K562 (cell line): Measurements from ENCODE around the gene MAP3K4. TPM values are rescaled to one million over a fixed set of nuclear protein-coding genes. Genes with fewer than 3 reads are reported as not detected.

ENCODE experiments used
- ATAC-seq: fragments of 200-7000 bp; cut with Tn5 transposase; 3 replicates; pipeline ENCODE4 v1.9.1; 2020; ENCODE audit warnings: moderate library complexity
- BruUV-seq: library from RNA; stranded (reverse); fragments of 400-500 nt; replicated peaks from 2 replicates; lab custom pipeline; 2021; lab: Mats Ljungman, UMichigan
- CTCF ChIA-PET: fragments of 300-600 bp; formaldehyde crosslinking; extraction: SDS; loops from one replicate; lab custom pipeline; 2021; ENCODE audit warnings: low intra/inter-chr PET ratio; lab: Yijun Ruan, JAX
- POLR2A ChIA-PET: fragments of 300-600, 350-650 bp; sonication (Branson Sonifier 250); formaldehyde crosslinking; extraction: SDS; loops from one replicate; lab custom pipeline; 2021; ENCODE audit warnings: antibody characterized with exemption, inconsistent platforms; lab: Yijun Ruan, JAX
- DNase-seq, 4 experiments: peaks; one replicate each; pipeline versions ENCODE4 v3.0.0 to v3.0.0-alpha.2; 2011 to 2018; ENCODE audit warnings: low spot score in 3 of 4, mixed read lengths in 3 of 4; ENCODE audit errors: extremely low read depth in 1 of 4
- FAIRE-seq: peaks from 2 replicates; lab custom pipeline; 2011; peaks lifted over from hg19 to GRCh38; lab: Jason Lieb, UNC
- H2AFZ ChIP-seq: 2 replicates; pipeline ENCODE4 v1.6.0; 2011; ENCODE audit warnings: low read depth, low read length, control low read depth, inconsistent platforms
- H3K27ac ChIP-seq: fragments of 200-600 bp; 3 replicates; pipeline ENCODE4 v1.8.0; 2011; ENCODE audit warnings: low read depth, mild to moderate bottlenecking, control low read depth, inconsistent platforms, low read length, moderate library complexity, mixed read lengths; ENCODE audit errors: extremely low read depth
- H3K27me3 ChIP-seq, 2 experiments: fragments of 300-600 bp in 1 of 2; 2 replicates in 1 of 2; 3 replicates in 1 of 2; pipeline versions ENCODE4 v1.6.0 to v1.8.0; 2011; ENCODE audit warnings: inconsistent platforms in 2 of 2, low read length in 2 of 2, mild to moderate bottlenecking in 1 of 2, mixed read lengths in 1 of 2, moderate library complexity in 1 of 2; ENCODE audit not compliant: control insufficient read depth in 2 of 2, insufficient read depth in 2 of 2
- H3K36me3 ChIP-seq: fragments of 300-600 bp; 3 replicates; pipeline ENCODE4 v1.8.0; 2011; ENCODE audit warnings: mild to moderate bottlenecking, low read length, inconsistent platforms; ENCODE audit not compliant: control insufficient read depth, insufficient read depth
- H3K4me1 ChIP-seq, 2 experiments: fragments of 200-600 bp in 1 of 2; replicated peaks in 1 of 2; 2 replicates in 1 of 2; 3 replicates in 1 of 2; pipeline versions ENCODE4 v1.5.1 to v1.8.0; 2011; ENCODE audit warnings: inconsistent platforms in 2 of 2, low read length in 2 of 2, mild to moderate bottlenecking in 1 of 2, mixed read lengths in 1 of 2, moderate library complexity in 1 of 2; ENCODE audit not compliant: control insufficient read depth in 2 of 2, insufficient read depth in 2 of 2
- H3K4me2 ChIP-seq: 2 replicates; pipeline ENCODE4 v1.6.1; 2011; ENCODE audit warnings: low read length, control low read depth, inconsistent platforms, mixed read lengths; ENCODE audit not compliant: insufficient read depth
- H3K4me3 ChIP-seq: fragments of 200-600 bp; sonication (generic), shearing (Covaris generic); 2 replicates; pipeline ENCODE4 v1.5.1; 2016; ENCODE audit warnings: control low read depth, inconsistent platforms
- H3K79me2 ChIP-seq: fragments of 200-600 bp; 3 replicates; pipeline ENCODE4 v1.8.0; 2011; ENCODE audit warnings: low read length, inconsistent platforms; ENCODE audit not compliant: control insufficient read depth, insufficient read depth
- H3K9ac ChIP-seq, 2 experiments: 2 replicates each; pipeline versions ENCODE4 v1.6.0 to v1.6.1; 2011; ENCODE audit warnings: low read depth in 2 of 2, low read length in 2 of 2, control low read depth in 1 of 2, inconsistent platforms in 1 of 2, mild to moderate bottlenecking in 1 of 2, mixed read lengths in 1 of 2; ENCODE audit not compliant: insufficient read depth in 1 of 2
- H3K9me1 ChIP-seq: one replicate; pipeline ENCODE4 v1.6.0; 2011; ENCODE audit warnings: inconsistent platforms, mild to moderate bottlenecking, low read length, moderate library complexity; ENCODE audit not compliant: control insufficient read depth, insufficient read depth
- H3K9me3 ChIP-seq: replicated peaks from 2 replicates; pipeline ENCODE4 v1.5.1; 2011; ENCODE audit warnings: low read depth, low read length, inconsistent platforms; ENCODE audit not compliant: control insufficient read depth, insufficient read depth
- H4K20me1 ChIP-seq: replicated peaks from 2 replicates; pipeline ENCODE4 v1.6.1; 2011; ENCODE audit warnings: low read length, inconsistent platforms, mixed read lengths; ENCODE audit not compliant: control insufficient read depth, insufficient read depth
- BCOR ChIP-seq: fragments of 450-650 bp; IDR thresholded peaks from 2 replicates; pipeline ENCODE4 v1.6.1; 2016
- BRCA1 ChIP-seq, 2 experiments: fragments of 450-650 bp in 1 of 2; sonication (generic) in 1 of 2; formaldehyde crosslinking in 1 of 2; IDR thresholded peaks; 2 replicates each; pipeline versions ENCODE4 v1.5.0 to v1.6.1; 2017 to 2020; ENCODE audit warnings: mild to moderate bottlenecking in 1 of 2, missing genetic modification reagents in 1 of 2
- DNMT1 ChIP-seq: fragments of 450-650 bp; IDR thresholded peaks from 2 replicates; pipeline ENCODE4 v1.6.1; 2016; ENCODE audit warnings: antibody characterized with exemption, mild to moderate bottlenecking
- ETV6 ChIP-seq, 3 experiments: fragments of 150-350 bp in 1 of 3; sonication (generic) in 1 of 3; formaldehyde crosslinking in 1 of 3; IDR thresholded peaks; 2 replicates each; pipeline versions ENCODE4 v1.6.1 to v1.8.0; 2014 to 2022; ENCODE audit warnings: borderline replicate concordance in 2 of 3, low read depth in 2 of 3, antibody characterized with exemption in 1 of 3, low read length in 1 of 3, mild to moderate bottlenecking in 1 of 3, missing genetic modification reagents in 1 of 3
- RAD51 ChIP-seq: fragments of 450-650 bp; IDR thresholded peaks from 2 replicates; pipeline ENCODE4 v1.7.1; 2016; ENCODE audit warnings: low read depth, mild to moderate bottlenecking, borderline replicate concordance
- RBBP5 ChIP-seq: fragments of 200-600 bp; sonication (generic); IDR thresholded peaks from 2 replicates; pipeline ENCODE4 v1.6.1; 2012; ENCODE audit warnings: borderline replicate concordance, mild to moderate bottlenecking, low read length, control low read depth, inconsistent platforms; ENCODE audit not compliant: insufficient read depth, poor library complexity, severe bottlenecking
- RREB1 ChIP-seq: fragments of 250-450 bp; sonication (Bioruptor Pico); IDR thresholded peaks from 2 replicates; pipeline ENCODE4 v1.4.0; 2020
- SMAD3 ChIP-seq: fragments of 450-650 bp; formaldehyde crosslinking; conservative IDR thresholded peaks from 2 replicates; pipeline ENCODE4 v1.4.0; 2020; ENCODE audit warnings: mild to moderate bottlenecking
- ZNF57 ChIP-seq: fragments of 450-650 bp; formaldehyde crosslinking; IDR thresholded peaks from 2 replicates; pipeline ENCODE4 v1.4.0; 2020; ENCODE audit warnings: mild to moderate bottlenecking, moderate library complexity
- WGBS: fragments of 100-300 bp; shearing (Covaris generic); methylation state at CpG from one replicate; pipeline ENCODE4 v1.1.6; 2016; ENCODE audit warnings: low coverage, mixed read lengths; ENCODE audit not compliant: insufficient coverage; ENCODE audit errors: missing lambda C conversion rate; 5-methylcytosine and 5-hydroxymethylcytosine counted together
- in situ Hi-C: fragments of 300-500 bp; cut with MboI; formaldehyde crosslinking; loops from 4 replicates; pipeline ENCODE4 v1.15.0; 2018; ENCODE audit warnings: inconsistent platforms, mixed read lengths
- intact Hi-C: fragments of 100-400 bp; cut with micrococcal nuclease; formaldehyde crosslinking; loops from 2 replicates; pipeline ENCODE4 v1.14.2; 2022
- polyA plus RNA-seq, 8 experiments: library from polyadenylated mRNA; depleted of rRNA in 4 of 8; stranded (reverse) in 5 of 8; unstranded in 3 of 8; fragments of >200 nt; fragmentation: Nextera tagmentation in 2 of 8; fragmentation: Illumina TruSeq in 1 of 8; extraction: Ambion mirVana in 2 of 8; extraction: Trizol in 1 of 8; gene quantifications; 2 replicates each; pipeline versions ENCODE4 v1.2.1 to v1.2.3, GENCODE V29; 2011 to 2014; ENCODE audit warnings: inconsistent platforms in 1 of 8, missing spikeins in 1 of 8
- total RNA-seq, 7 experiments: library from RNA; depleted of rRNA in 6 of 7; stranded (reverse); fragments of >200 nt in 6 of 7; fragmentation: Illumina TruSeq in 2 of 7; extraction: Trizol in 2 of 7; gene quantifications; 2 replicates each; pipeline versions ENCODE4 v1.2.1 to v1.2.3, GENCODE V29; 2011 to 2021; ENCODE audit warnings: low replicate concordance in 1 of 7

MAP3K4 gene
- total and polyA plus RNA-seq, 9 of the 15 experiments (the other 6 are each of a cell fraction or from before 2014, with no cell fraction given): 21.0 to 77.2 (median 48.9) TPM

DNA sequence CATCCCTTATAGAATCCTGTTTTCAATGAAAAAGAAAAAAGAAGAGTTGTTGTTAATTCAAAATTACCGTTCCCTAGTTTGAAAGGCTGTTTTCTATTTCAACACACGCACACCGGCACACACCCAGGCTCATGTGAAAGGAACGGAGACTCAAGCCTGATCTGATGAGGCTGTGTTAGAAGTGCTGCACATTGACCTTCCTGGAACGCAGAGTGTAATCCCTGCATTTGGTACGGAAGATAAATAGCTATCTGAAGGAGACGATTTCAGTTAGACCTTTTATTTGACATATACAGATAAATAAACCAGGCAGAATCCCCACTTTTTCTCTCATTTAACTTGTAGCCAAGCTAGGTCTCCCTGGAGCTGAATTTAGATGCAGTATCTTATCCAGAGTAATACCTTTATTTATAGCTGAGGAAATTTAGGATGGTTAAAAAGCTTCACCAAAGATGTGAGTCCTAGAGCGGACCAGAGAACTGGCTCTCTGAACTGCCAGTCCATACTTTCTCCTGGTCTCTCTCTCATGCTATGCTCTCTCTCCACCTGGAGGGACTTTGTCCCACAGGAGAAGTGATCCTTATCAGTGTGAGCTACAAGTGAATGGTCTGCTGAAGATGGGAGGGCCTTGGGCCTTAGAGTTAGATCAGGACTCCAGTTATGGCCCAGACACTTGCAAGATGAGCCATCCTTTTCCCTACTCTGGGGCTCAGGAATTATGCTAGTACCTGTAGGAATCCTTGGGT, 30.6 kb downstream of the MAP3K4 start:
- no peaks in the 10 kb centered on the region for H4K20me1 ChIP-seq
- intact Hi-C loops (no loop called here), in situ Hi-C loops (no loop called here)
- no peaks in the 10 kb centered on the region for H3K27me3 ChIP-seq
- no peak overlapping the region for H3K4me2 ChIP-seq
- peaks cover 6% of the 10 kb centered on the region for H3K9me3 ChIP-seq
- FAIRE-seq (no peak), DNase-seq (no peak), ATAC-seq (peak; percentile 19; the same call in 2 of the 3 replicates)
- no peak overlapping the region for H3K9ac ChIP-seq
- ChIA-PET POLR2A (interaction anchor here (1.6 to 3.1 kb wide), 2 partner anchors 10 to 30 kb away, joined by 3 to 11 read pairs; no protein-coding TSS in a partner anchor), CTCF (no interaction called here)
- TF ChIP-seq BCOR (no peak), RAD51 (no peak), SMAD3 (CRISPR knock-in tag) (no peak), RBBP5 (no peak), ETV6 (IDR thresholded peaks at IDR 0.05; ENCODE audit: borderline replicate concordance in 1 of 2, low read depth in 2 of 2, low read length in 1 of 2) (no peak), ETV6 (CRISPR knock-in tag; IDR thresholded peaks at IDR 0.05; ENCODE audit: borderline replicate concordance) (no peak), ZNF57 (CRISPR knock-in tag) (no peak), RREB1 (no peak), DNMT1 (no peak), BRCA1 (IDR thresholded peaks at IDR 0.05) (no peak), BRCA1 (CRISPR knock-in tag; IDR thresholded peaks at IDR 0.05) (no peak)
- H3K4me3 ChIP-seq: no peak overlapping the region
- 89% methylated on average over 8 of the region's 8 CpGs for WGBS
- no peak overlapping the region for H2AFZ ChIP-seq
- peaks cover 80% of the 10 kb centered on the region for H3K79me2 ChIP-seq
- no peaks in the 10 kb centered on the region for H3K9me1 ChIP-seq
- H3K36me3 ChIP-seq: peaks cover 18% of the 10 kb centered on the region
- no peak overlapping the region for H3K27ac ChIP-seq
- BruUV-seq: no TSS peak
- no peaks in the 10 kb centered on the region; a peak in 1 of 5 replicates for H3K4me1 ChIP-seq
